GM21526 (cell line): ENCODE measurements around the gene CYP21A2.
"Not testable (repeated sequence)": the region's sequence is repeated elsewhere in the genome, so short reads cannot be mapped to it uniquely, and the experiment has no call there.

ENCODE experiments used
- ATAC-seq: cut with Tn5 transposase; IDR thresholded peaks from one replicate; pipeline ENCODE4 v1.9.1; 2021; ENCODE audit warnings: moderate library complexity; ENCODE audit not compliant: unreplicated experiment, low FRiP score

The CYP21A2 gene

GRCh38 chr6:32050562-32050961 is 12.3 kb downstream of the CYP21A2 start:
- no peak for ATAC-seq

GRCh38 chr6:32052626-32053025 is 14.4 kb downstream of the CYP21A2 start:
- ATAC-seq: not testable (repeated sequence)

GRCh38 chr6:32053314-32053713 is 15.1 kb downstream of the CYP21A2 start:
- not testable (repeated sequence) for ATAC-seq

GRCh38 chr6:32055756-32056155 is 17.5 kb downstream of the CYP21A2 start:
- ATAC-seq: not testable (repeated sequence)

GRCh38 chr6:32056254-32056653 is 18.0 kb downstream of the CYP21A2 start:
- ATAC-seq: no peak

- no peak for ATAC-seq
Measured at GRCh38 chr6:32057966-32058365, 19.8 kb downstream of the CYP21A2 start.

- no peak for ATAC-seq
Measured at GRCh38 chr6:32058511-32058963, 20.3 kb downstream of the CYP21A2 start.

- no peak for ATAC-seq
Measured at GRCh38 chr6:32060966-32061655, 22.9 kb downstream of the CYP21A2 start.

- ATAC-seq: no peak
Measured at GRCh38 chr6:32064706-32065105, 26.5 kb downstream of the CYP21A2 start.

- ATAC-seq: not testable (repeated sequence)
Measured at GRCh38 chr6:32067521-32067920, 29.3 kb downstream of the CYP21A2 start.

- ATAC-seq: not testable (repeated sequence)
Measured at GRCh38 chr6:32068315-32068714, 30.1 kb downstream of the CYP21A2 start.

GRCh38 chr6:32068867-32069266 is 30.7 kb downstream of the CYP21A2 start:
- no peak for ATAC-seq

- ATAC-seq: no peak
Measured at GRCh38 chr6:32069460-32069859, 31.2 kb downstream of the CYP21A2 start.

GRCh38 chr6:32069878-32070515 is 31.8 kb downstream of the CYP21A2 start:
- no peak for ATAC-seq

GRCh38 chr6:32070814-32071543 is 32.8 kb downstream of the CYP21A2 start:
- no peak for ATAC-seq

- ATAC-seq: no peak
Measured at GRCh38 chr6:32073101-32073500, 34.9 kb downstream of the CYP21A2 start.

- no peak for ATAC-seq
Measured at GRCh38 chr6:32073613-32074012, 35.4 kb downstream of the CYP21A2 start.

GRCh38 chr6:32074996-32075532 is 36.8 kb downstream of the CYP21A2 start:
- no peak for ATAC-seq

- no peak for ATAC-seq
Measured at GRCh38 chr6:32075781-32076180, 37.6 kb downstream of the CYP21A2 start.

- ATAC-seq: no peak
Measured at GRCh38 chr6:32076321-32076809, 38.1 kb downstream of the CYP21A2 start.
